ENCODE data around the gene IL4. TPM values are rescaled to one million over a fixed set of nuclear protein-coding genes. Genes with fewer than 3 reads are reported as not detected.

IL4 gene
- total and polyA plus RNA-seq, 2 donors from 2014 or later: not detected

GRCh38 chr5:132686193-132686592 lies 12.4 kb downstream of the IL4 start:
- no peaks in the 10 kb centered on the region for H3K27me3 ChIP-seq (ENCODE audit: control insufficient read depth, insufficient read depth, low read length)
- FAIRE-seq: no peak
- H3K36me3 ChIP-seq (ENCODE audit: control insufficient read depth in 2 of 3, insufficient read depth in 3 of 3, low read length in 3 of 3): no peaks in the 10 kb centered on the region
- no peak for TF ChIP-seq CTCF (IDR thresholded peaks at IDR 0.05; ENCODE audit: borderline replicate concordance, extremely low read depth, insufficient read depth)
- no peak for DNase-seq
- intact Hi-C loops (cut with DNase I): no loop called here
- no peaks in the 10 kb centered on the region for H3K4me1 ChIP-seq (ENCODE audit: control insufficient read depth in 2 of 3, insufficient read depth in 2 of 3, low read depth in 1 of 3, low read length in 3 of 3)
- no peak overlapping the region for H3K27ac ChIP-seq (ENCODE audit: low read depth in 2 of 2, low read length in 2 of 2)
- H3K4me3 ChIP-seq (ENCODE audit: low read length in 3 of 3): no peak overlapping the region
- no peak overlapping the region for H3K9ac ChIP-seq (ENCODE audit: low read length in 3 of 3)
- no peaks in the 10 kb centered on the region for H3K9me3 ChIP-seq (ENCODE audit: control insufficient read depth in 2 of 3, insufficient read depth in 1 of 3, low read length in 3 of 3)

- H3K9me3 ChIP-seq (ENCODE audit: control insufficient read depth in 2 of 3, insufficient read depth in 1 of 3, low read length in 3 of 3): no peaks in the 10 kb centered on the region
- intact Hi-C loops (cut with DNase I): no loop called here
- TF ChIP-seq CTCF (IDR thresholded peaks at IDR 0.05; ENCODE audit: borderline replicate concordance, extremely low read depth, insufficient read depth): no peak
- no peak for FAIRE-seq
- no peaks in the 10 kb centered on the region for H3K4me1 ChIP-seq (ENCODE audit: control insufficient read depth in 2 of 3, insufficient read depth in 2 of 3, low read depth in 1 of 3, low read length in 3 of 3)
- no peak for DNase-seq
- no peaks in the 10 kb centered on the region for H3K27me3 ChIP-seq (ENCODE audit: control insufficient read depth, insufficient read depth, low read length)
- no peak overlapping the region for H3K4me3 ChIP-seq (ENCODE audit: low read length in 3 of 3)
- H3K9ac ChIP-seq (ENCODE audit: low read length in 3 of 3): no peak overlapping the region
- H3K36me3 ChIP-seq (ENCODE audit: control insufficient read depth in 2 of 3, insufficient read depth in 3 of 3, low read length in 3 of 3): no peaks in the 10 kb centered on the region
- no peak overlapping the region for H3K27ac ChIP-seq (ENCODE audit: low read depth in 2 of 2, low read length in 2 of 2)
These were observed 14.2 kb downstream of the IL4 start for GRCh38 chr5:132687995-132688394.

GRCh38 chr5:132688536-132689339 lies 14.9 kb downstream of the IL4 start:
- intact Hi-C loops (cut with DNase I): no loop called here
- Histone ChIP-seq H3K9me3 (ENCODE audit: control insufficient read depth in 2 of 3, insufficient read depth in 1 of 3, low read length in 3 of 3) (no peaks in the 10 kb centered on the region), H3K27ac (ENCODE audit: low read depth in 2 of 2, low read length in 2 of 2) (no peak overlapping the region), H3K4me3 (ENCODE audit: low read length in 3 of 3) (no peak overlapping the region), H3K27me3 (ENCODE audit: control insufficient read depth, insufficient read depth, low read length) (no peaks in the 10 kb centered on the region), H3K9ac (ENCODE audit: low read length in 3 of 3) (no peak overlapping the region), H3K36me3 (ENCODE audit: control insufficient read depth in 2 of 3, insufficient read depth in 3 of 3, low read length in 3 of 3) (no peaks in the 10 kb centered on the region), H3K4me1 (ENCODE audit: control insufficient read depth in 2 of 3, insufficient read depth in 2 of 3, low read depth in 1 of 3, low read length in 3 of 3) (no peaks in the 10 kb centered on the region)
- no peak for TF ChIP-seq CTCF (IDR thresholded peaks at IDR 0.05; ENCODE audit: borderline replicate concordance, extremely low read depth, insufficient read depth)
- FAIRE-seq: no peak
- DNase-seq: no peak
